ENCODE measurements around the gene LRMDA.
"Not testable (repeated sequence)": the region's sequence is repeated elsewhere in the genome, so short reads cannot be mapped to it uniquely, and the experiment has no call there.

Gene LRMDA

DNA sequence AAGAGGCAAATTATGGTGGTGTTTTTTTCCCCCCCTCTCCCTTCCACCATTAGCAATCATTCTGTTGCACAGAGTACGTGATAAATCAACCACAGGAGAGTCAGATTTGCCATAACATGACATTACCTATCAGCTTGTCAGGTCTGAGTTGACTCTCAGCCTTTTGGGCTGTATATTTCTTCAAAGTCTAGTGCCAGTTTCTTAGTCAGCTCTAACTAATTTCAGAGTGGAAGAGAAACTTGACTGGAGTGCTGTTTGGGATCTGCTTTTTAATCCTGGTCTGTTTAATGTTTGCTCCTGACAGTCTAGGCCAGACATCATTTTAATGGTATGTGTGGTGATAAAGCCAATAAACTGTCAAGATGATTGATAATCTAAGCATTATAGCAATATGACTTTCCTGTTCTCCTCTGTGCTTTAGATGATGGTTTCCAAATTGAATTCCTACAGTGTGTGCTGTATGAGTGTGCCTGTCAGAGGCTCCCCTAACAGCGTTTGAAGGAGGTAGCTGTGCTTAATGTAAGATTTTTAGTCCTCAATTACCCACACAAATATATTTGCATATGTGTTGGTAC is 76.9 kb downstream of the LRMDA start:
- DNase-seq (ENCODE audit: low read depth in 2 of 2), result no peak

DNA sequence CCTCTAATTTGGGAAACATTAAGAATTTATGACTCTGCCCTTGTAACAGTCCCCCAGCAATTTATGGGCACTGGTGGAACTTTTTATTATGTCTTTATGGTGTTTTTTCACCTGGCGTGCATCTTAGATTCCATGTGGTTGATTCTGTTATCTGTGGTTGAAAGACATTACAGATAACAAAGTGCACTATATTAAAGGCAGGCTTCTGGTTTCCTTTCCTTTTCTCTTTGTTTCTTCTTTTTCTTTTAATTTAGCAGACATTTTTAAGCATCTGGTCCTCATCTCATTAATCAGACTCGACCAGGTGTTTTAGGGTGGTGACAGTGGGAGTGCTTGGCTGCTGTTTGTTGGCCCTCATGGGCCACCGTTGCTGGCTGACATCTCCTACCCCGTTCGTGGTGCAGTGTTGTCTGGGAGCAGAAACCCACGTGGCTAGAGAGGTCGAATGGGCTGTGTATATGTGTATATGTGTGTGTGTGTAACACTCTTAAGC is 77.4 kb downstream of the LRMDA start:
- no peak for DNase-seq (ENCODE audit: low read depth in 2 of 2)

DNA sequence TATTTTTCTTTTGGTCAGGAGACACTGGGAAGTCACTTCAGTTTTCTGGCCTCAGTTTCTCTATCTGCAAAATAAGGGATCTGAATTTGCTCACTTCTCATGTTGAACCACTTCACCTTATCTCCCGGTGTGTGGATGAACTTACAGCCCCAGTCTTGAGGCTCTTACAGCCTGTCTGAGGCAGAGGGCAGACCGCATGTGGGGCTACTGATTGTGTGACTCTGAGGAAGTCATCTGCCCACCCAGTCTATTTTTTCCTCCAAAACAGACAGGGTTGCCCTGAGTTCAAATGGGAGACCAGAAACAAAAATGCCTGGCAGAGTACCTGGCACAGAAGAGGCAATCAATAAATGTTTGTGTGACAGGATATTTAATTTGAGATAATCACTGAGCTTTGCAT is 78.3 kb downstream of the LRMDA start:
- no peak for DNase-seq (ENCODE audit: low read depth in 2 of 2)

DNA sequence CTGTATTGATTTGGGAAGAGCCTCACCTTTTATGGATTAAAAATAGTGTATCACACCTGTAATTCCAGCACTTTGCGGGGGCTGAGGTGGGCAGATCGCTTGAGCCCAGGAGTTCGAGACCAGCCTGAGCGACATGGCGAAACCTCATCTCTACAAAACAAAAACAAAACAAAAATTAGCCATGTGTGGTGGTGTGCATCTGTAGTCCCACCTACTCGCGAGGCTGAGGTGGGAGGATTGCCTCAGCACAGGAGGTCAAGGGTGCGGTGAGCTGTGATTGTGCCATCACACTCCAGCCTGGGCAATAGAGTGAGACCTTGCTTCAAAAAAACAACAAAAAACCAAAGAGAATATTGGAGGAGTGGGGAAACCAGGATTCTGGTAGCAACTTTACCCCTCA is 79.6 kb downstream of the LRMDA start:
- no peak for DNase-seq (ENCODE audit: low read depth in 2 of 2)

- DNase-seq (ENCODE audit: low read depth in 2 of 2), result no peak
Measured at GRCh38 chr10:75512203-75512933, 80.9 kb downstream of the LRMDA start.

- no peak for DNase-seq (ENCODE audit: low read depth in 2 of 2)
Measured at GRCh38 chr10:75513292-75513885, 82.0 kb downstream of the LRMDA start.

GRCh38 chr10:75514830-75515229 is 83.4 kb downstream of the LRMDA start:
- no peak for DNase-seq (ENCODE audit: low read depth in 2 of 2)

DNA sequence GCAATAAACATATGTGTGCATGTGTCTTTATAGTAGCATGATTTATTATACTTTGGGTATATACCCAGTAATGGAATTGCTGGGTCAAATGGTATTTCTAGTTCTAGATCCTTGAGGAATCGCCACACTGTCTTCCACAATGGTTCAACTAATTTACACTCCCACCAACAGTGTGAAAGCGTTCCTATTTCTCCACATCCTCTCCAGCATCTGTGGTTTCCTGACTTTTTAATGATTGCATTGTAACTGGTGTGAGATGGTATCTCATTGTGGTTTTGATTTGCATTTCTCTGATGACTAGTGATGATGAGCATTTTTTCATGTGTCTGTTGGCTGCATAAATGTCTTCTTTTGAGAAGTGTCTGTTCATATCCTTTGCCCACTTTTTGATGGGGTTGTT is 84.7 kb downstream of the LRMDA start:
- not testable (repeated sequence) for DNase-seq (ENCODE audit: low read depth in 2 of 2)

DNA sequence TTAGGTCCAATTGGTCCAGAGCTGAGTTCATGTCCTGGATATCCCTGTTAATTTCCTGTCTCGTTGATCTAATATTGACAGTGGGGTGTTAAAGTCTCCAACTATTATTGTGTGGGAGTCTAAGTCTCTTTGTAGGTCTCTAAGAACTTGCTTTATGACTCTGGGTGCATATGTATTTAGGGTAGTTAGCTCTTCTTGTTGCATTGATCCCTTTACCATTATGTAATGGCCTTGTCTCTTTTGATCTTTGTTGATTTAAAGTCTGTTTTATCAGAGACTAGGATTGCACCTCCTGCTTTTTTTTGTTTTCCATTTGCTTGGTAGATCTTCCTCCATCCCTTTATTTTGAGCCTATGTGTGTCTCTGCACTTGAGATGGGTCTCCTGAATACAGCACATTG is 87.8 kb downstream of the LRMDA start:
- not testable (repeated sequence) for DNase-seq (ENCODE audit: low read depth in 2 of 2)

GRCh38 chr10:75521194-75521829 is 89.9 kb downstream of the LRMDA start:
- not testable (repeated sequence) for DNase-seq (ENCODE audit: low read depth in 2 of 2)

GRCh38 chr10:75525067-75525466 is 93.6 kb downstream of the LRMDA start:
- DNase-seq (ENCODE audit: low read depth in 2 of 2), result no peak

GRCh38 chr10:75525646-75526045 is 94.2 kb downstream of the LRMDA start:
- no peak for DNase-seq (ENCODE audit: low read depth in 2 of 2)

DNA sequence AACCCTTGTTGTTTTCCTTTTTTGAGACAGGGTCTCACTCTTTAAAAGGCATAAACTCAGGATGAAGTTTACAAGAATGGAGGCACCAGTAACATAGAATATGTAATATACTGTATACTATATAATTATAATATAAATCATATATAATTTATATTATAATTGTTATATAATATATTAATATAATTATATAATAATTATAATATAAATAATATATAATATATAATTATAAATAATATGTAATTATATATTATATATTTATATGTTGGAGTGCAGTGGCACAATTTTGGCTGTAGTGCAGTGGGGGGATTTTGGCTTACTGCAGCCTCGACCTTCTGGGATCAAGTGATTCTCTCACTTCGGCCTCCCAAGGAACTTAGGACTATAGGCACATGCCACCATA is 96.1 kb downstream of the LRMDA start:
- DNase-seq (ENCODE audit: low read depth in 2 of 2), result no peak

DNA sequence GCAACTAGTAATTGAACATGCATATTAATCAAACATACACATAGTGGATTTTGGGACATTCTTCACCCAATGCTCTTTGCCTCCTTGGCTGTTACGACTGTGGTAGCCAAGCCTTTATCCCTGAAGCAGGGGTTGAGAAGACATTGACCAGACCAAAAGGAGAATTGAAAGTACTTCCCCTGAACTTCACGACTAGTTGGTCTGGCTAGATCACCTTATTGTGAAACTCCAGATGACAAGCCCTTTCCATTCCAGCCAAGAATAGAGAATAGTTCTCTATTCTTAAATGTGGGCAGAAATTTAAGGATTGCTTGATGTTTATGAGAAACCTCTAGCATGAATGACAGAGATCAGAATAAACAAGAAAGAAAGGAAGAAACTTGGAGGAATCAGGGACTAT is 97.0 kb downstream of the LRMDA start:
- no peak for DNase-seq (ENCODE audit: low read depth in 2 of 2)

DNA sequence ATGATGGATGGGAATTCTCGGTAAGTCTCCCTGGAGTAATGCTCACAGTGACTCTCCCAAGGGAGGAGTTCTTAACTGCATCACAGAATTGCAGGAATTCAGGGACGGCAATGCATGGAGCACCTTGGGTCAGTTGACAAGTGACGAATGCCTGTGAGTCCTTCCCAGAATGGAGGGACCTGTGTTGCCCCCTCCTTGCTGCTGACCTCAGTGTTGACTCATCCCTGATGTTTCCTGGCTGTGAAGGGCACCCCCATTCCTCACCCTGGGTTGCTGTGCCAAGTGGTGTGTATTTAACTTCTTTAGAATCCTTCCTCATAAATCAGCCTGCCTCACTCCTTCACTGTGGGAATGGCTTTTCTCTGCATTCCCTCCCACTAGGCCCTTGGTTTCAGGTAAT is 98.9 kb downstream of the LRMDA start:
- no peak for DNase-seq (ENCODE audit: low read depth in 2 of 2)

DNA sequence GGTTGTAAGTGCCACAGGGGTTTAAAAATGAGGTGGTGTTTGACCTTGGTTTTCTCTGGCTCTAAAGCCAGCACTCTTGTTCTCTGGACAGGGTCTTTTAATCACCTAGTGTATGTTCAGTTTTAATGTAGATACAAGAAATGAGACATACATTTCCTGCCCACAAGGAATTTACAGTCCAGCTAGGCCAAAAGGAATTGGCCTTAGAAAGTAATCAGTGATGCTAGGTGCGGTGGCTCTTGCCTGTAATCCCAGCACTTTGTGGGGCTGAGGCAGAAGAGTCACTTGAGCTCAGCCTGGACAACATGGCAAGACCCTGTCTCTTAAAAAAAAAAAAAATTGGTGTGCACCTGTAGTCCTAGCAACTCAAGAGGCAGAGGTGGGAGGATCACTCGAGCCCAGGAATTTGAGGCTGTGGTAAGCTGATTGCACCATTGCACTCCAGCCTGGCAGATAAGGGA is 100.2 kb downstream of the LRMDA start:
- DNase-seq (ENCODE audit: low read depth in 2 of 2), result no peak

DNA sequence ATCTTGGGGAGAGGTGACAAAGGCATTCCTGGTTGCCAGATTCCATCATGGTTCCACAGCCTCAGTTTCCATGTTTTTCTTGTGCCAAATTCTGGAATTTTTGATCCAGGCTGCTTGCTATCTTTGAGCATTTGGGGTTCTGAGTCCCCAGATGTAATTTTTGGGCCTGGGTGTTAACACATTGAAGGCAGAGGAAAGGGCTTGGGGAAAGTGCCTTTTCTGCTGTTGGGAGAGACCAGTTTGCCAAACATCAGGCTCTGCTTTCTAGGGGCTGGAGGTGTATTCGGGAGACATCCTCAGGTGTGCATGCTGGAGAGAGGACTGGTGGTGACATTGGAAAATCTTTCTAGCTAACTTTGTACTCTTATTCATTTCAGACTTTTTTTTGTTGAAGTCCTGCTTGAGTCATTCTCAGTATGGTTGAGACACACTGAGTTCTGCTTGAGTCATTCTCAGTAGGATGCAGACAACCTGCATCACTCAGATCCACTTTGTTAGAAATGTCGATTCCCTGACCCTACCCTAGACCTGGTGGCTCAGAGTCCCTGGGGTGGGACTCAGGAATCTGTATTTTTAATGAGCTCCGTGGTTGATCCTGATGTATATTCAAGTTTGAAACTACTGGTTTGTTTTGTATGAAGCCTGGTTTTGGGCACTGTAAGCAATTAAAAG is 101.0 kb downstream of the LRMDA start:
- DNase-seq (ENCODE audit: low read depth in 2 of 2), result no peak

- DNase-seq (ENCODE audit: low read depth in 2 of 2), result no peak
Measured at GRCh38 chr10:75538144-75538543, 106.7 kb downstream of the LRMDA start.

DNA sequence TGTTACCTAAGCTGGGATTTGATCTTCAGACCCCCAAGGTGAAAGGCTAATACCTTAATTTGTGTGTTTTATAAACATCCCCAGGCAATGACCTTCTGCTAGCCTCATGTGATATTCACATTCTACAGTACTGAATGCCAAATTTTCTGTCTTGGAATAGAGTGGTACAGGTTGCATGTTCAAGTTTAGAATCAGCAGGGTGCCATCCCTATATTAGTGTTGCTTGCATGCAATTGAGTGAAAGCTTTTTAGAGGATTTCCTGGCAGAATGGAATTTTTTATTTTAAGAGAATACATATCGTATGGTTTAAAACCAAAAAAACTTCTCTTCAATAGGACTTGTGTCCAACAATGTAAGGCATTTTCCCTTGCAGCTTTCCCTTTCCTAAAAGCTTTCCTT is 107.3 kb downstream of the LRMDA start:
- no peak for DNase-seq (ENCODE audit: low read depth in 2 of 2)

DNA sequence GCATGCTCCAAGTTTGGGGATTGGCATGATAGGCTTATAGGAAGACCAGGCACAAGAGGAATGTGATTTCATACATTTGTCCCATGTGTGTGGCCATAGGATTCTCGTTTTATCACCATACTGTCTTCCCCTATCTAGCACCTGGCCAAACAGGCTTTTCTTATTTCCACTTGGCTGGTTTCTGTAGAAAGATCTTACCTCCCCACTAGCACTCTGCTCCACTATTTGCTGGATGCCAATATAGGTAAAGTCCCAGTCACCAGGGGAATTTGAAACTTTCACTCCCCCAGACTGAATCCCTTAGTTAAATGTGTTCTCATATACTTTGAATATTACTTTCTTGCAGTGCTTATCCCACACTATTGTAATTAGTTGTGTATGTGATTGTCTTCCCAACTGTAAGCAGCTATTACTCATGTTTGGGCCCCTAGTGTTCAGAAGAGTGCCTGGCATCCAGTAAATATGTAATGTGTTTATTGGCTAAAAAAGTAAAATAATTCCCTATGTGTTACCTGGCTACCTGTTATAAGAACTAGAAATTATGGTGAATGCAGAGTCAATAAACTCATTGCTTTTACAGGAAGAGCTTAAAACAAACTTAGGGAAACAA is 109.0 kb downstream of the LRMDA start:
- DNase-seq (ENCODE audit: low read depth in 2 of 2), result no peak

- no peak for DNase-seq (ENCODE audit: low read depth in 2 of 2)
Measured at GRCh38 chr10:75540981-75541380, 109.6 kb downstream of the LRMDA start.

GRCh38 chr10:75541411-75541810 is 110.0 kb downstream of the LRMDA start:
- no peak for DNase-seq (ENCODE audit: low read depth in 2 of 2)
